Endothelial cell of umbilical vein (primary cell): ENCODE measurements around the gene LUC7L2.

ENCODE experiments used
- FOS ChIP-seq: IDR thresholded peaks from 2 replicates; pipeline ENCODE4 v1.6.1; 2011; ENCODE audit warnings: mild to moderate bottlenecking, low read length, moderate library complexity, borderline replicate concordance; ENCODE audit not compliant: insufficient read depth
- POLR2A ChIP-seq: IDR thresholded peaks from 2 replicates; pipeline ENCODE4 v1.6.1; 2012; ENCODE audit warnings: low read depth, mild to moderate bottlenecking, control low read depth, low read length
- POLR2AphosphoS5 ChIP-seq: IDR thresholded peaks from 2 replicates; pipeline ENCODE4 v1.6.1; 2012; ENCODE audit warnings: low read depth, mild to moderate bottlenecking, control low read depth, low read length, moderate library complexity; ENCODE audit not compliant: insufficient read depth
- TF ChIP-seq, protein P1 (sequence below), 2 donors: IDR thresholded peaks; 1 replicate in 1 of 2; 2 replicates in 1 of 2; pipeline ENCODE4 v1.5.1; 2011; ENCODE audit warnings: low read length in 2 of 2, mild to moderate bottlenecking in 2 of 2, moderate library complexity in 2 of 2, control low read depth in 1 of 2, inconsistent platforms in 1 of 2, low read depth in 1 of 2; ENCODE audit not compliant: insufficient read depth in 1 of 2; ENCODE audit errors: extremely low read depth in 1 of 2

DNA sequence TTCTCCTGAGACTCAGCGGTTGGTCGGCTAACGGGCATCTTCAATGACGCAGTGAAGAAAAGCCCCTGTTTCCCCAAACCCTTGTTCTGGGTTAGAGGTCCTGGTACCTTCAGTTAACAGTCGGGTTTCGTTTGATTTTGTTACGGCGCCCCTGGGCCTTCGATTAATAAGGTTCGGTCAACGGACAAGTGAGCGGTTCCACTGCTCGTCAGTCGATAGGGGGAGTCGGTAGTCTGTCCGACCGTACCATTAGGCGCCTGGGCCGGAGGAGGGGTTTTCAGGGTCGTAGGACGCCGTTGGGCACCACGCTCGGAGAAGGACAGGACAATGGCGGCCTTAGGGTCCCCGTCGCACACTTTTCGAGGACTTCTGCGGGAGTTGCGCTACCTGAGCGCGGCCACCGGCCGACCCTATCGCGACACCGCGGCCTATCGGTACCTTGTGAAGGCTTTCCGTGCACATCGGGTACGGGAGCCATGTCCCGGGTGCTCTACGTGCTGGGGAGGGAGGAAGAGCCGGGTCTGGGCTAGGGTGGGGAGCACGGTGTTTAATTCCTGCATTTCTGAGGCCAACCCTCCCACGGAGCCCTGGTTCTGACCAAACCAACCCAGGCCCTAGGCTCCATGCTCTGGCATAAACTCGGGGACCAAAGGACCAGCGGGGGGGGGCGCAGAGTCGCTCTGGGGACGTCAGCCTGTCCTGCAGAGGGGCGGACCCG, 18.5 kb upstream of the LUC7L2 start, which contains the start of gene FMC1:
- TF ChIP-seq POLR2AphosphoS5 (peak; percentile 39), POLR2A (no peak), FOS (no peak)
- TF ChIP-seq, protein P1, sequence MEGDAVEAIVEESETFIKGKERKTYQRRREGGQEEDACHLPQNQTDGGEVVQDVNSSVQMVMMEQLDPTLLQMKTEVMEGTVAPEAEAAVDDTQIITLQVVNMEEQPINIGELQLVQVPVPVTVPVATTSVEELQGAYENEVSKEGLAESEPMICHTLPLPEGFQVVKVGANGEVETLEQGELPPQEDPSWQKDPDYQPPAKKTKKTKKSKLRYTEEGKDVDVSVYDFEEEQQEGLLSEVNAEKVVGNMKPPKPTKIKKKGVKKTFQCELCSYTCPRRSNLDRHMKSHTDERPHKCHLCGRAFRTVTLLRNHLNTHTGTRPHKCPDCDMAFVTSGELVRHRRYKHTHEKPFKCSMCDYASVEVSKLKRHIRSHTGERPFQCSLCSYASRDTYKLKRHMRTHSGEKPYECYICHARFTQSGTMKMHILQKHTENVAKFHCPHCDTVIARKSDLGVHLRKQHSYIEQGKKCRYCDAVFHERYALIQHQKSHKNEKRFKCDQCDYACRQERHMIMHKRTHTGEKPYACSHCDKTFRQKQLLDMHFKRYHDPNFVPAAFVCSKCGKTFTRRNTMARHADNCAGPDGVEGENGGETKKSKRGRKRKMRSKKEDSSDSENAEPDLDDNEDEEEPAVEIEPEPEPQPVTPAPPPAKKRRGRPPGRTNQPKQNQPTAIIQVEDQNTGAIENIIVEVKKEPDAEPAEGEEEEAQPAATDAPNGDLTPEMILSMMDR (IDR thresholded peaks at IDR 0.05; ENCODE audit: extremely low read depth in 1 of 2, insufficient read depth in 1 of 2, low read depth in 1 of 2, low read length in 2 of 2) = peak in 1 of 2 donors; percentile 27
